ENCODE results near the gene PHOSPHO2.

The PHOSPHO2 gene

DNA sequence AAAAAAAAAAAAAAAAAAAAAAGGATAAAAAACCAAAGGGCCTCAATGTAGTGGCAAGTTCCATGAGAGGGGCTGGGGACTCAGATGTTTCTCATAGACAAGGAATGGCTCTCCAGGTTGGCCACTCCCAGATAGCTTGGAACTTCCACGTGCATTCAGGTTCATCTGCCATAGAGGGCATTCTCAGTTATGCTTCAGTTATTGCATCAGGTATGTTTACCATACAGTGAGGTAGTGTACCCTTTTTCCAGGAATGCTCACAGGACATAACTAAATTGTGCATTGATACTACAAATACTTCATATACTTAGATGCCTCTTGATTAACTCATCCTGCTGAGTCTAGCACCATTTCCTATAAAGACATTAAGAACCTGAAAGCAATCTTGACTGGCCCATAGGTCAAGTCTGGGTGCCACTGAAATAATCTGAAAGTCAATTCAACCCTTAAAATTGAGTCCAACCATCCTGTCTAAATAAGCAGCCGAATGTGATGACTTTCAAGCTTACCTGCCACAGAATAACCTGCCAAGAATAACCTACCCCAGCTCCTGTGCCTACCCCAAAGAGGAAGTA, 24.7 kb downstream of the PHOSPHO2 start:
- no peak for DNase-seq

DNA sequence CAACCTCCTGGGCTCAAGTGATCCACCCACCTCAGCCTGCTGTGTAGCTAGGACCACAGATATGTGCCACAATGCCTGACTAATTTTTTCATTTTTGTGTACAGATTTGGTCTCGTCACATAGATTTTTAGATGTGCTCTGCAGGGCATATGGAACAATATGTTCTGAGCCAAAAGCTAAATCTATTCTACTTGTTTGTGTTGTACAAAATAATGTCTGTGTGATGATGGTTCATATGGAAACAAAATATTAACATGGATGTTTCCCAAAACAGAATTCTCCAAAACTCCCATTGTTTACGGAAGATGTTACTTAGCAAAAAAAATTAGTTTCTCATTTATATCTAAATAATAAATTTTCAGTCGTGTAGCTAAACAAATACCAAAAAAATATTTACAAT, 26.7 kb downstream of the PHOSPHO2 start:
- DNase-seq, result no peak

DNA sequence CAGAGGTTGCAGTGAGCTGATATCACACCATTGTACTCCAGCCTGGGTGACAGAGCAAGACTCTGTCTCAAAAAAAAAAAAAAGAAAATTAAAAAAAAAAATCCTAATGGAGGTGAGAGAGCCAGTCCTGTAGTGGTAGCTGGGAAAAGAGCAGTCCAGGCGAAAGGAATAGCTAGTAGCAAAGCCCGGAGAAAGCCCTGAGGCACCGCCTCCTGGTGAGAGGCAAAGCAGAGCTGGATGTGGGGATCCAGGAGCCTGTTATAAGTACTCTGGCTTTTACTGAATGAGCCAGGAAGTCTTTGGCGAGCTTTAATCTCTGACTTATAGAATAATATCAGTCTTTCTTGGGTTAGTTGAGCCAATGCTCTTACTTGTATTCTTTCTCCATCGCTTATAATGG, 32.8 kb downstream of the PHOSPHO2 start:
- DNase-seq, result no peak

DNA sequence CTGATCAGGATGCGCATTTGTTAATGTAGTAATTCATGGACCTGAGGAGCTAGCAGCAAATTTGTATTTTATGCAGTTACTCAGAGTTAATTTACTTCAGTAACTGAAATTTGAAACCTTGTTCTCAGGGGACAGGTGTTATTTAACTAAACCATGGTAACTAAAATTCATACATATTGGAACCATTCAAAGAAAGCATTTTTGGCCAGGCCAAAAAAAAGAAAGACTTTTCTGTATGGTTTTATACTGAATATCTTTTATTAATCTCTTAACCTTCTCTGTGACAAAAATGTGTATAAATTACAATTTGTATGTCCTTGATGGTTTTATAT, 35.0 kb downstream of the PHOSPHO2 start:
- DNase-seq, result no peak

DNA sequence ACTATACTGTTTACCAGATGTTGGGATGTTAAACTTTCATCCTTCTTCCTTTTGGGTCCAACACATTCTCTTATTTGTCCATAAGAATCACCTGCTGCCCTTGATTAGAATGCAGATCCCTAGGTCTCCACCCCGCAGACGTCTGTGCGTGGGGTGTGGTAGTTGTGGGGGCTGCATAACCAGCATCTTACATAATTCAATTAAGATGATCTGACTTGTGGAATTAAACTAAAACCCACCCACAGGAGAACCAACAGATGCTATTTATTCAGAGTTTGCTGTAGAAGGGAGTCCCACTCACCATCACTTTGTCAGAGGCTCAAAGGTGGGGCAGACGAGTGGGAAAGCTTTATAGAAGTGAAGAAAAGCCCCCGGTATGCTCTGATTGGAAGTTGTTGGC, 37.8 kb downstream of the PHOSPHO2 start:
- no peak for DNase-seq

DNA sequence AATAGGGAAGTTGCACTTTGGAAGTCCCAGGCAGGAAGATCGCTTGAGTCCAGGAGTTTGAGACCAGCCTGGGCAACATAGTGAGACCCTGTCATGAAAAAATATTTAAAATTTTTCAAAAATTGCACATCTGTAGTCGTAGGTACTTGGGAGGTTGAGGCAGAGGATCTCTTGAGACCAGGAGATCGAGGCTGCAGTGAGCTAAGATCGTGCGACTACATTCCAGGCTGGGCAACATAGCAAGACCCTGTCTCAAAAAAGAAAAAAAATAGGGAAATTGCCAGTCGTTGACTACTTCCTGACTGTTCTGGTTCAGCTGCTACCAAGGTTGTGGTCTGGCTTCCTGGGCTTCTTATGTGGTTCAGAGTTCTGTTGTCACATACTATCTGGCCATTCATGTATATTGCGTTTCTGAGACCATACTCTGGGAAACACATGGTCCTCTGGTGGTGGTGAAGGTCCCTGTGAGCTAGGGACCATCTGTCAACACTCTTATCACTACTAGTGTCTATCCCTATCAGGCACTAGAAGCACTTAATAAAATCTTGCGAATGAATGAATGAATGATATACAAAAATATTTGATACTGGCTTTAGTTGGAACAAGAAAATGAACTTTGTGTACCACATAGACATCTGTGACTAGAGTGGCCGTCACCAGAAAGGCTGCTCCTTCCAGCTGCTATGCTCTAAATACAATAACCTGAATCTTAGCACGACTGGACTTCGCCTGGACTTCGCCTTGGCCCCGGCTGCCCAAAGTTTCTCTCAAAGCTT, 38.5 kb downstream of the PHOSPHO2 start:
- DNase-seq, result no peak

DNA sequence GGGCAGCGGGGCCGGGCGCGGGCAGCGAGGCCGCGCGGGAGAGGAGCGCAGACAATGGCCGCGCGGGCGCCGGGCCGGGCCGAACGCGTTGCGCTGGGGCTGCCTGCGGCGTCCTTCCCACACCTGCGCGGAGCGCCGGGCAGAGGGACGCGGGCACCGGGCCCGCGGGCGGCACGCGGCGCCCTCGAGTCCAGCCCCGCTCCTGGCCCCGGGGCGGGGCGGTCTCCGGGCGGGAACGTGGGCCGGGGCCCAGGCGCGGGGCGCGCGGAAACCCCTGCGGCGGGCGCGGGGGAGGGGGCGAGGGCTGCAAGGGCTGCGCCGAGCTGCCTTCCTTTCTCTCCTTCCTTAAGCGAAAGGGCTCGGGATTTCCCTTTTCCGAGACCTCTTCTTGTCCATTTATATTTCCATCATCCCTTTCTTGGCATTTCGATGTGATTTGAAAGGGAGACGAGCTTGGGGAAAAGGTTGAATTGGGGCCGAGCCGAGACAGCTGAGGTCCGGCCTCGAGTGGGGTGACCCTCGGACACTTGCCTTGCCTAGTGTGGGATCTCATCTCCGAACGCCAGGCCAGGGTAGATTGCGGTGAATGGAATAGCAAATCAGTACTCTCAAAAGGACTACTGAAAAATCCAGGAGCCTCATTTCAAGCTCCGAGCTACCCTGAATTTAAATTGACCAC, 40.0 kb downstream of the PHOSPHO2 start:
- peak; percentile 31 for DNase-seq

DNA sequence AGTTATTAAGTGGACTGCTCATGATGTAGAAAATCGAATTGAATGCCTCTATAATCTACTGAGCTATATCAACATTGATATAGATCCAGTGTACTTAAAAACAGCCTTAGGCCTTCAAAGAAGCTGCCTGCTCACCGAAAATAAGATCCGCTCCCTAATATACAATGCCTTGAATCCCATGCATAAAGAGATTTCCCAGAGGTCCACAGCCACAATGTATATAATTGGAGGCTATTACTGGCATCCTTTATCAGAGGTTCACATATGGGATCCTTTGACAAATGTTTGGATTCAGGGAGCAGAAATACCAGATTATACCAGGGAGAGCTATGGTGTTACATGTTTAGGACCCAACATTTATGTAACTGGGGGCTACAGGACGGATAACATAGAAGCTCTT, 41.4 kb downstream of the PHOSPHO2 start:
- DNase-seq, result no peak

DNA sequence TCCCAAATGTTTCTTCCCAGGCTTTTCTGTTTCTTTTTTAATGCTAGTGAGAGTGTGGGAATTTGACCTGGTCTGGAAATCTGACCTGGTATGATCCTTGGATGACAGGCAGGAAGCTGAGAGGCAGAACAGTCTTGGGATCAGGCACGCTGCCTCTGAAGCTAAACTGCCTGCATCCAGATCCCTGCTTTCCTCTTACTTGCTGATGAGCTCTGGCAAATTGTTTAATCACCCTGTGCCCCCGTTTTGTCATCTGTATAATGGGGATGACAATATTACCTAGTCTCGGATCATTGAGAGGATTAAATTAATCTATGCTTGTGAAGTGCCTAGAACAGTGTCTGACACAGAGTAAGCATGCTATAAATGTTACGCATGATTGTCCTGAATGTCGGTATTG, 42.6 kb downstream of the PHOSPHO2 start:
- DNase-seq, result no peak

DNA sequence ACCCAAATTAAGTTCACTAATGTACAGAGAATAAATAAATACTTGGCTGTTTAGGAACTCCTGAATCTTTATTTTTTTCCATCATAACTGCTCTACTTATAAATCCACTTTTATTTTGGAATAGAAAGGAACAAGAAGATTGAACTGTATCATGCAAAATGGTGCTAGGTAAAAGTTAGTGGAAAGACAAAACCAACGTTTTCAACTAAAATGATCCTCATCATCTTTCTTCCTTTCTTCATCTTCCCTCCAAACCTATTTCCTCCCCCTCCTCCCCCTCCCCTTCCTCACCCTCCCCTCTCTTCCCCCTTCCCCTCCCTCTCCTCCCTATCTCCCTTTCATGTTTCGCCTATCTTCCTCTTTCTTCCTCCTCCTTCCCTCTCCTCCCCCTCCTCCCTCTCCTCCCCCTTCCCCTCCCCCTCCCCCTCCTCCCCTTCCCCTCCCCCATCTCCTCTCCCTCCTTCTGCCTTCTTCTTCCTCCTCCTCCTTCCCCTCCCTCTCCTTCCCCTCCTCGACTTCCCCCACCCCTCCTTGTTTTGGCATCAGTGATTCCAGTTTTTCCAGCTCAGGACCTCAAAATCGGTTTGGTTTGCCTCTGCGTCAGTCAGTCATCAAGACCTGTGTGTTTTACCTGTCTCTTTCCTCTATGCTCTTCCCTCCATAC, 44.4 kb downstream of the PHOSPHO2 start:
- DNase-seq, result no peak

DNA sequence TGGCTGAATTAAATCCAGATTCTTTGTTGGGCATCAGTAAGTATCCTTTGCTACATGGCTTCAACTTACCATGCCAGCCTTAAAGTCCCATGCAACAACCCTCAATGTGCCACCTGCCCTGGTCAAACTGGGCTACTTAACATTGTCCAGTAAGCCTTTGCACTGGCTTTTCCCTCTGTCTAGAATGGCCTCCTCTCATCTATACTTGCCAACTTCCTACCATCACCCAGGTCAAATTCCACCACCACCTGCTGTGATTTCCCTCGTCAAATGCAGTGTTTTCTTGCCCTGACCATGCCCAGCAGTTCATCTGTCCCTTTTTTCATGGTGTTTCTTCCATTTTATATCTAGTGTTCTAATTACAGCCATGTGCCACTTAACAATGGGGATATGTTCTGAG, 45.1 kb downstream of the PHOSPHO2 start:
- DNase-seq, result no peak

DNA sequence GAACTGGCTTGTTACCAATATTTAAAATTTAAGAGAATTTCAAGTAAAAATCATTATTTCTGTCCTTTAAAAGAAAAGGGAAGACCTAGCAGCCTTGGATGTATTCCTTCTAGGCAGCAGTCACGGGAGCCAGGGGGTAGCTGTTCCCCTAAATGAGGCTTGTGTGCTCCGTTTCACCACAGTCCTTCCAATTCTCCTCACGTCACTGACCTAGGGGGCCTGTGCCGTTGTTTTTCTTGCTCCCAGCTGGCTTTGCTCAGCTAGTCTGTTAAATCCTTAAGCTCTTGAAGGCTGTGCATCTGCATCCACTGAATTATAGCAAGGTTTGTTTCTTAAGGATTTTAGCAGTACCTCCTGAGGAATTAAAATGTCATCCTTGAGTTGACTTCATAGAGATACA, 49.3 kb downstream of the PHOSPHO2 start:
- no peak for DNase-seq

DNA sequence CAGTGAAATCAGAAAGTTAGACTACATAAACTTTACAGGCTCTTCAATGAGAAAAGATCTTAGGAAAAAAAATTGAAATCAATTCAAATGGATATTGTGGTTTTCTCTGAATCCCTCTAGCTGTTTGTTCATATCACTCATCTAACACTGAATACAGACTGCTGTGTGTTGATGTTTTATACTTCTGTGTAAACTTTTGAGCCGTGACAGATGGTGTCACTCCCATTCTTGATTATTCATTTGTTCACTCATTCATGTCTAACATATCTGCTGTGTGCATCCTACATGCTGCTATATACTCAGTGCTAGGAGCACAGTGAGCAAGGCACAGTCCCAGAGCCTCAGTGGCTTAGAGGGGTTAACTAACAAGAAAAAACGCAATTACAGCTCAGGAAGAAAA, 52.0 kb downstream of the PHOSPHO2 start:
- DNase-seq, result peak; percentile 82

DNA sequence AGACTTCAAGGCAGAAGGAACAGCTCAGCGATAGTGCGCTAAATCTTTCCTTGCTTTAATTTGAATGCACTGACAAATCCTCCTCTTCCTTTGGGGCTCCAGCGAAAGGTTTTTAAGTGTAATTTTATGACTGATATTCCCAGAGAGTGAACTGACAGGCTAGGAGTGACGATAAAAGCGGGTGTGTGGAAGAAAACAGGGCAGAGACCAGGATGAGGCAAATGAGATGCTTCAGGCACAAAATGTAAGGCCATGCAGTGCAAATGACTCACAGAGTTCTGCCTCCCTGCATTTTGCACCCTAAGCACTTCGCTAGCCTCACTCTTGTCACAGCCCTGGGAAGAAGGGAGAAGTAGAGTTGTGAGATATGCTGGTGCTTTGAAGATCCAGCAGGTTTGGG, 54.0 kb downstream of the PHOSPHO2 start:
- no peak for DNase-seq

Measured in NCI-H1694 treated with DMSO at 0.1 percent for 48 hours (cell line).